GM19455 (cell line): ENCODE measurements around the gene HGS.

Source experiments
- ATAC-seq: cut with Tn5 transposase; IDR thresholded peaks from one replicate; pipeline ENCODE4 v1.9.1; 2021; ENCODE audit not compliant: unreplicated experiment

The HGS gene

GRCh38 chr17:81703747-81704654 lies 20.2 kb downstream of the HGS start:
- no peak for ATAC-seq

DNA sequence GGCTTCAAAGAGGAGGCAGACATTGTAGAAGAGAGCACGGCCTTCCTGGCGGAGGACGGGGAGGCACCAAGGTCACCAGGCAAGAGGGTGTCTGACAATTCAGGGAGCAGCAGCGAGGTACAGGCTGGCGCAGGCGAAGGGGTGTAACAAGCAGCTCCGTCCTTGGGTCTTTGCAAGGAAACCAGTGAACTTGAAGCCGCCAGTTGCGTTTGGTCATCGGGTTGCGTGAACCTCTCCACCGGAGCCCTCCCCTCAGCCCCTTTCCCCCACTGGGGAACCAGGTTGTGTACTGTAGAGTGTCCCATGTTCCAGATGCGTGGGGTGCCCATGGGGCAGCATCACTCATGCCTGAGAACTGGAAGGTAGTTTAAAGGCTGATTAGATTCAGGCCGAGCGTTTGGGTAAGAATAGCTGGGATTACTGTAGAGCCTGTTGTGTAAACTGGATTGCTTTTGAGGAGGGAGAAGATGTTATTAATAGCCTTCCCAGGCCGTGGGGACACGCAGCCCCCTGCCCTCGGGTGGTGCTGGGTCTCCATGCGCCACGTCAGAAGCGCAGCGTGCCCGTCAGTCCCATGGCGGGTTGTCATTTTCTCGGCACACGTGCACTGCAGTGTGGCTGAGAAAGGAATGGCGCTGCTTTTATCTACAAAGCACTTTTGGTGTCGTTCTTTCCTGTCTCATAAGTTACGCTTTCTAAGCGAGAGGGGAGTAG lies 21.9 kb downstream of the HGS start:
- ATAC-seq = no peak

DNA sequence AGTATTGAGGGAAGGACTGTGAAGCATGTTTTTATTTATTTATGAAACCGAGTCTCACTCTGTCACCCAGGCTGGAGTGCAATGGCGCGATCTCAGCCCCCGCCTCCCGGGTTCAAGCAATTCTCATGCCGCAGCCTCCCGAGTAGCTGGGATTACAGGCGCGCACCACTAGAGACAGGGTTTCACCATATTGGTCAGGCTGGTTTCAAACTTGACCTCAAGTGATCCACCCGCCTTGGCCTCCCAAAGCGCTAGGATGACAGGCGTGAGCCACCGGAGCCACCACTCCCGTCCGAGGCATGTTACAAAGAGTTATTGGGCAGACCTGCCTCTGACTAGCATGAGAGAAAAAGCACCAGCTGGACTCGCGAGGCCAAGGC lies 22.4 kb downstream of the HGS start:
- ATAC-seq = no peak

DNA sequence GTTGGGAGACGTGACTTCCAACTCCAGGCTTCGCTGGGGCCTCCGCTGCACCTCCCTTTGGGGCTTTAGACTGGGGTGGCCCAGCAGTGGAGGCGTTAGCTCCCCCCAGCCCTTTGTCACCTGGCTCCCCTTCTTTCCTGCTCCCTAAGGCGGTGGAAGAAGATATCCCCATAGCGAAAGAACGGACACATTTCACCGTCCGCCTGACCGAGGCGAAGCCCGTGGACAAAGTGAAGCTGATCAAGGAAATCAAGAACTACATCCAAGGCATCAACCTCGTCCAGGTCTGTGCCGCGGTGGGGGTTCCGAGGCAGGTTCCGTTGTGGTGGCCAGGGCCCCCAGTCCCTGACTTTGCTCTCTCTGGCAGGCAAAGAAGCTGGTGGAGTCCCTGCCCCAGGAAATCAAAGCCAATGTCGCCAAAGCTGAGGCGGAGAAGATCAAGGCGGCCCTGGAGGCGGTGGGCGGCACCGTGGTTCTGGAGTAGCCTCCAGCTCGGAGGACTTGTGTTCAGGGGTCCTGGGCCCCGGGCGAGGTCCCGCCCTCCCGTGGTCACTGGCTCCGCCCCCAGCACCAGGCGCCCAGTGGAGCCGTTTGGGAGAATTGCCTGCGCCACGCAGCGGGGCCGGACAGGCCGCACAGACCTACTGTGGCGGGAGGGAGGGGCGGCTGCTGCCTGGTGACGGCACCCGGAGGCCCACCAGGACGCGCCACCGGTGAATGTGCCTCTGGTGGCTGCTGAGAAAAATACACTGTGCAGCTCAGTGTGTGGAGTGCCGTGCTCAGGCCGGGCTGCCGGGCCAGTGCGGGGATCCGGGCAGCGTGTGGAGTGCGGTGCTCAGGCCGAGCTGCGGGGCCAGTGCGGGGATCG lies 23.2 kb downstream of the HGS start:
- ATAC-seq = no peak

DNA sequence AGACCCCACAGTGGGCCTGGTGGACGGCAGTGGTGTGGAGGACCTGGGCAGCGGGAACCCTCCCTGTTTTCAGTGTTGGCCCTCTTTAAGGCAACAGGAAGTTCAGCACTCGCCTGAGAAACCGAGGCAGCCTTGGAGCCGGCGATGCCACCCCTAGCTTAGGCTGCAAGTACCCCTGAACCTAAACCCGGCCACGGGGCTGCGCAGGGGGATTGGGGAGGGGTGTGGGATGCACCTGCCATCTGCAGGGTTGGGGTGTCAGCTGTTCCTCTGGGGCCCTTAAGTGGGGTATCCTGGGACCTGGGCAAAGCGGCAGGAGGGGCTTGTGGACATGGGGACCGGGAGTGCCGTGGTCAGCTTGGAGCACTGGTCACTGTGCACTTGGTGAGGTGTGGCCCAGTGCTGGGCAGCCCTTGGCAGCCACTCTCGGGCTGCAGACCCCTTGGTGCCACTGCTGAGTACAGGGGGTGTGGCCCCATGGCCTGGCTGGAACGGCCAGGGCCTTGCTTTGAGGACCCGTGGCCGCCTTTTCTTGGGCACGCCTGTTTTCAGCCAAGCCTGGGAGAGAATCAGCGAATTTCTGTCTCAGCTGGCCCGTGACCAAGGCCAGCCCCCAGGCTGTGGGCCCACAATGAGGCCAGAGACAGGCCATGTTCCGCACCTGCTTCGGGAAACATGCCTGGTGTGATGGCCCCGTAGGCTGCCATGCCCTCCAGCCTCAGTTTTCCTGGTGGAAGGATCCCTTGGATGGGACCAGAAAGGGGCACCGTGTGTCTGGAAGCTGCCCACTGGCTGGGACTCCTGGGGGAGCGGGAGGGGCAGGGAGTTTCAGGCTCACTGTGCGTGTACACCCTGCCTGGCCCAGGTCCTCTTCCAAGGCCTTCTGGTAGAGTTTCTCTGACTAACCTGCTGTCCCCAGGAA lies 24.2 kb downstream of the HGS start:
- no peak for ATAC-seq

DNA sequence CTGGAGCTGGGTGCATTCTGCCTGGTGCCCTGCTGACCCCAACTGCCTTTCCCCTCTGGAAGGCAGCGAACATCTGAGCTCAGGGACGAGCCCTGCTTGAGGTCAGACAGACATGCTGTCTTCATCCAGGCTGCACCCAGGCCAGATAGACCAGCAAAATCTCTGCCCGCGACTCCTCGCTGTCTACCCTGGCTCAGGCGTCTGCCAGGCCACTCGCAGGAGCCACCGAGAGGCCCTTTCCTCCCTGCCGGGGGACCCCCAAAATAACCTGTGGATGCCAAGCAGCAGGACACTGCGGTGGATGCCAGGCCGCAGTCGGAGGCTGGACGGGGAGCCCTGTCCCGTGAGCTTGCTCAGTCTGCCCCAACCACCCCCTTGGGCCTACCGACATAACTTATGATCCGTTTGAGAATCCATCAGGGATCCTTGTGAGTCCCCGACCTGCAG lies 25.0 kb downstream of the HGS start:
- ATAC-seq = no peak

DNA sequence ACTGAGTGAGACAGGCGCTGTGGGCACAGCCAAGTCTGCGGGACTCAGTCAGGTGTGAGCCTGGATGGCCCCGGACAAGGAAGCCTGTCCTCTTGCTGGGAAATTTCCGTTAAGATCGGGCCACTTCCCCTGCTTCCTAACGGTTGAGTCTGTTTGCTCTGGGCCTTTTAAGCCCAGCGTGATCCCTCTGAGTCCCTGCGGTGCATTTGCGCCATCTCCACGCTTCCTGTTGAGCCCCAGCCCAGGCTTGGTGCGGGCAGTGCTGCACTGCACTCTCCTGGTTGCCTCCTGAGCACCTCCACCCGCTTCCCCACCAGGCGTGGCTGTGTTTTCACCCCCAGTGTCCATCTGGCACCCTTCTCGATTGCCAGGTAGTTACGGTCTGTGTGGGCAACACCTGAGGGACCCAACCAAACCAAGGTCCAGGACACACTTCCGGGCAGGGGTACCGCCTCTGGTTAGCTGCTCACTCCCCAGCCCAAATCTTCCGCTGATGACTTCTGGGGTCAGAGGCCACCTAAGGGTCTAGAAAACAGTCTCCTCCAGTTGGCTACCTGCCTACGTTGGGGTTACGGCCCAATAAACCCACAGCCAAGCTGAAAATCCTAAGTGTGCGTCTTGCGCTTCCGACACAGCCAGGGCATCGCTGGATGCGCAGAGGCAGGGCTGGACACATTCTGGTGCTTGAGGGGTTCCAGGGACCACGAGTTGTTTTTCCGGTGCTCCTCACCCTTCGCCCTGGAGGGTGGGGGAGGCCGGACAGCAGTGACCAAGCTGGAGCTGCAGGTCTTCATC lies 26.9 kb downstream of the HGS start:
- ATAC-seq = no peak

GRCh38 chr17:81711814-81712467 lies 28.1 kb downstream of the HGS start, which contains the start of gene SLC25A10:
SLC25A10 (plus strand) TSS chr17:81712284; CDS start chr17:81712427, 143 bp downstream.
- ATAC-seq = peak; percentile 63

GRCh38 chr17:81712468-81713003 lies 28.7 kb downstream of the HGS start:
- ATAC-seq = peak; percentile 12

- no peak for ATAC-seq
Measured at GRCh38 chr17:81713004-81713555, 29.3 kb downstream of the HGS start.

DNA sequence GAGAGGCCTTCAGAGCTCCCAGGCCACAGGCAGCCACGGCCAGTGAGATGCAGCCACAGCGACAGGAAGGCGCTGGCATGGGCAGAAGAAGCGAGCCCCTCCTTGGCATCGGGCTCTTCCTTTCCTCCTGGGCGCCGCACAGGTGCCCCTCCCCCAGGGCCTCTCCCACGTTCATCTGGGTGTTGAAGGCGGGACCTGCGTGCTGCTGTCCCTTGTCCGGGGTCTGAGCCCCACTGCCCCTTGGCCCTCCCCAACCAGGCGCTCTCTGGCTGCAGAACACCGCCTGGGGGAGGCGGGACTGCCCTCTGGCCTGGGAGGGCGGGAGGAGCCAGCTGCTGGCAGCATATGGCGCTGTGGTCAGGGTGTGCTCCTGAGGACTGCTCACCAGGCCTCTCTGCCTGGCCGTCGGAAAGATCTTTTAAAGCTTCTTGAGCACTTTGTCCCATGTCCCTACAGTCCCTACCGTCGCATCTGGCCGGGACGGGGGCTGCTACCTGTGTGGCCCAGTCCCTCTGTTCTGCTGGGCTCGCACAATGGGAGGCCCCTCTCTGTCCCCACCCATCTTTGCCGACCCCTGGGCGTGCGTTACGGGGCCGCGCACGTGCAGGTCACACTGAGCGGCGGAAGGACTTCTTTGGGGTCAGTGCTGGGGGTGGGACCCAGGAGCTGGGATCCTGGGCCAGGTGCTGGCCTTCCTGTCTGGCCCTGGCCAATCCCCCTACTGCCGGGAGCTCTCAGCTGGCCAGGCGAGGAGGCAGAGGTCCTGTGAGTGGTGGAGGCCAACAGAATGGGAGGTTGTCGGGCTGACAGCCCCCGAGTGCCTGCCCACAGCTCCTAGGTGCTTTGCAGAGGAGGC lies 30.0 kb downstream of the HGS start:
- ATAC-seq = no peak

DNA sequence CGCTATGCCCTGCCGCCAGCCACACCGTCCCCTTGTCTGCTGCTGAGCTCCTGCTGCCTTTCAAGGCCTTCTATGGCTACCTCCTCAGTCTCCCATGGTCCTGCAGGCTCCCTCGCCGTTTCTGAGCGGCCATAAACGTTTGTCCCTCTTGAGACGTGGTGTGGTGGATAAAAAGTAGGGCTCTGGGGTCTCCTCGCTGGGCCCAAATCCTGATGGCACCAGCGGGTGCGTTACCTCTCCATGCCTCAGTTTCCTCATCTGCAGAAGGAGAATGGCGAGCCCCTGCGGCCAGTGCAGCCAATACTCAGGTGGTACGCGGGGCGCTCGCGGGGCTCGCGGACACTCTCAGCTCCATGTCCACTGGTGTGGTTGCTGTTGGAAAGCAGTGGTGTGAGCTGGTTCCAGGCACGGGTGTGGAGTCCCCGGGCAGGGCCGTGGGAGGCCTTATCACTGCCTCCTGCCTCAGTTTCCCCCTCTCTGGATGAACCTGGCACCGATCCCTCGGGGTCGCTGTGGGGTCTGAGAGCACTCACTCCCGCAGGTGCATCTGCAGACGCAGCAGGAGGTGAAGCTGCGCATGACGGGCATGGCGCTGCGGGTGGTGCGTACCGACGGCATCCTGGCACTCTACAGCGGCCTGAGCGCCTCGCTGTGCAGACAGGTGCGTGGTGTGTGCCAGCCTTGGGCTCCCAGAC lies 30.7 kb downstream of the HGS start:
- no peak for ATAC-seq

GRCh38 chr17:81715107-81715871 lies 31.5 kb downstream of the HGS start:
- ATAC-seq = no peak

DNA sequence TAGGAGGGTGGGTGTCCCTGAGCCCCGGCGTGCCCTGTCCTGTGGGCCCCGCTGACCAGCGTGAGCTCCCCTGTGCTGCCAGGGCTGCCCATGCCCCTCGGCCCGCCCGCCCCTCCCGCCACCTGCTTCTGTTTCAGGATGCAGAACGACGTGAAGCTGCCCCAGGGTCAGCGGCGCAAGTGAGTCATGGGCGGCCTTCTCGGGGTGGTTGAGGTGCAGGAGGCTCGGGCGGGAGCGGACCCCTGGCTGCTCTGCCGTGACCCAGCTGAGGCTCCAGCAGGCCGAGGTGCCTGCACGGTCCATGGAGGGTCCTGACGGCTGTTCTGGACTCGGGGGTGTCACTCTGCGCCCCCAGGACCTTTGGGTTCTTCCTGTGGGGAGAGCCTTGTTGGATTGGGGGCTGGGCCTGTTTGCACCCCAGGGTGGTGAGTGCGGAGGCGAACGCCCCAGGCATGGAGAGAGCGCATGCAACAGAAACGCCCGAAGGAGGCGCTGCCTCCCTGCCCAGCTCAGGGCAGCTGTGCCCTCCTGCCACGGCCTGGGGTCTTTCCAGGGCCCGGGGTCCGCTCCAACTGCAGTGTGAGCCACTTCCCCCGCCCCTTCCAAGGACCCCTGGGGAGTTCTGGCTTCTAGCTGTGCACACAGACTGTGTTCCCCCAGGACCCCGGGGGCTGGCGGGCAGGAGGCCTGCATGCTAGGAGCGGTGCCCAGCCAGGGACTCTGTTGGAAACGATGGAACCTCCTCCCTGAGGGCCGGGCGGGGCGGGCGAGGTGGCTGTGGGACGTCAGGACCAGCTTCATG lies 32.3 kb downstream of the HGS start:
- no peak for ATAC-seq

DNA sequence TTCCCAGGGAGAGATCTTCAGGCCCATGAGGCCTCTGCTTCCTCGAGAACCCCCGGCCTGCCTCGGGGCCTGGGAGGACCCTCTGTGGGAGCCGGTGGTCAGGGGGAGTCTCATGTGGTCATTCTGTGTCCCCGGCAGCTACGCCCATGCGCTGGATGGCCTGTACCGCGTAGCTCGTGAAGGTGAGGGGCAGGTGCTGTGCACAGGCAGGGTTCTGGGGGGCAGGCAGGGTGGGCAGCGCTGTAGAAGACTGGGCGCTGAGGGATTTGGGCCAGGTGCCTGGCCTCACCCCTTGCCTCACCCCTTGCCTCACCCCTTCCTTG lies 32.8 kb downstream of the HGS start:
- ATAC-seq = no peak
